ENCODE measurements around the gene TIMP2. TPM values are rescaled to one million over a fixed set of nuclear protein-coding genes. Genes with fewer than 3 reads are reported as not detected.

TIMP2 gene
- total and polyA plus RNA-seq, 2 of the 13 experiments (the other 11 are each of a cell fraction or from before 2014, with no cell fraction given), result 3.8 to 8.5 TPM

DNA sequence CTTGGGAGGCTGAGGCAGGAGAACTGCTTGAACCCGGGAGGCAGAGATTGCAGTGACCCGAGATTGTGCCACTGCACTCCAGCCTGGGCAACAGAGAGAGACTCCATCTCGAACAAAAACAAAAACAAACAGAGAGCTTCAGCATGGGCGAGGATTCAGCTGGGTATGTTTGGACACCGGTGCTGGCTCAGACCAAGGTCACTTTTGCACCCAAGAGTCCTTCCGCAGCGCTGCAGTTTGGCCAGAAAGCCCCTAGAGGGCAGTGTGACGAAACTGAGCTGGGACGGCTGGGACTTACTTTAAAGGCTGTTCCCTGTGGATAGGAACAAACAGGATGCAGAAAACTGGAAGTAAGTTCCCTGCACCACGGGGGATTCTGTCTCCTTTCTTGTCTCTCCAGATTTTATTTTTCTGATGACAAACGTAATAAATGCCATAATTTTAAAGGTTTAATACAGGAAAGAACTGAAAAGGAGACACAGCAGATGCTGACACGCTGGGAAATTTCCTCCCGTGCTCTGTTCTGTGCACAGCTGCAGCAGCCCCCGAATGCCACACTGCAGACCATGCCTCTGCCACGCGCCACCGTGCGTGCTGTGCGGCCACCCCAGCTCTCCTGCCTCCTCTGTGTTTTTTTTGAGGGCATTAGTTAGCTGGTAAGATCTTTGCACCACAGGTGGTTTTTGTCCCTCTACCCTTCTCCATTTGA is 59.4 kb downstream of the TIMP2 start (continued):
- TF ChIP-seq ZC3H13 (CRISPR knock-in tag; IDR thresholded peaks at IDR 0.05), result no peak
- TF ChIP-seq ZGPAT (CRISPR knock-in tag; IDR thresholded peaks at IDR 0.05), result peak; percentile 70; the same call in 1 of the 2 replicates
- TF ChIP-seq ATAD3A (CRISPR knock-in tag; IDR thresholded peaks at IDR 0.05), result no peak
- peak in 1 of 2 experiments; percentile 65; a peak in 1 of 4 replicates for TF ChIP-seq KLF16 (CRISPR knock-in tag; IDR thresholded peaks at IDR 0.05)
- TF ChIP-seq, protein P1, sequence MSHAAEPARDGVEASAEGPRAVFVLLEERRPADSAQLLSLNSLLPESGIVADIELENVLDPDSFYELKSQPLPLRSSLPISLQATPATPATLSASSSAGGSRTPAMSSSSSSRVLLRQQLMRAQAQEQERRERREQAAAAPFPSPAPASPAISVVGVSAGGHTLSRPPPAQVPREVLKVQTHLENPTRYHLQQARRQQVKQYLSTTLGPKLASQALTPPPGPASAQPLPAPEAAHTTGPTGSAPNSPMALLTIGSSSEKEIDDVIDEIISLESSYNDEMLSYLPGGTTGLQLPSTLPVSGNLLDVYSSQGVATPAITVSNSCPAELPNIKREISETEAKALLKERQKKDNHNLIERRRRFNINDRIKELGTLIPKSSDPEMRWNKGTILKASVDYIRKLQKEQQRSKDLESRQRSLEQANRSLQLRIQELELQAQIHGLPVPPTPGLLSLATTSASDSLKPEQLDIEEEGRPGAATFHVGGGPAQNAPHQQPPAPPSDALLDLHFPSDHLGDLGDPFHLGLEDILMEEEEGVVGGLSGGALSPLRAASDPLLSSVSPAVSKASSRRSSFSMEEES (CRISPR knock-in tag; IDR thresholded peaks at IDR 0.05), result peak; percentile 21; the same call in 1 of the 2 replicates
- TF ChIP-seq, protein P2, sequence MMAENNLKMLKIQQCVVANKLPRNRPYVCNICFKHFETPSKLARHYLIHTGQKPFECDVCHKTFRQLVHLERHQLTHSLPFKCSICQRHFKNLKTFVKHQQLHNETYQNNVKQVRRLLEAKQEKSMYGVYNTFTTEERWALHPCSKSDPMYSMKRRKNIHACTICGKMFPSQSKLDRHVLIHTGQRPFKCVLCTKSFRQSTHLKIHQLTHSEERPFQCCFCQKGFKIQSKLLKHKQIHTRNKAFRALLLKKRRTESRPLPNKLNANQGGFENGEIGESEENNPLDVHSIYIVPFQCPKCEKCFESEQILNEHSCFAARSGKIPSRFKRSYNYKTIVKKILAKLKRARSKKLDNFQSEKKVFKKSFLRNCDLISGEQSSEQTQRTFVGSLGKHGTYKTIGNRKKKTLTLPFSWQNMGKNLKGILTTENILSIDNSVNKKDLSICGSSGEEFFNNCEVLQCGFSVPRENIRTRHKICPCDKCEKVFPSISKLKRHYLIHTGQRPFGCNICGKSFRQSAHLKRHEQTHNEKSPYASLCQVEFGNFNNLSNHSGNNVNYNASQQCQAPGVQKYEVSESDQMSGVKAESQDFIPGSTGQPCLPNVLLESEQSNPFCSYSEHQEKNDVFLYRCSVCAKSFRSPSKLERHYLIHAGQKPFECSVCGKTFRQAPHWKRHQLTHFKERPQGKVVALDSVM (CRISPR knock-in tag; IDR thresholded peaks at IDR 0.05), result peak; percentile 78
- no peak for TF ChIP-seq GATA4 (IDR thresholded peaks at IDR 0.05; ENCODE audit: borderline replicate concordance, low read depth)
- no peak for TF ChIP-seq ZNF547 (CRISPR knock-in tag; IDR thresholded peaks at IDR 0.05)
- no peak for TF ChIP-seq SIN3B (IDR thresholded peaks at IDR 0.05; ENCODE audit: low read length)
- TF ChIP-seq ZNF549 (CRISPR knock-in tag; IDR thresholded peaks at IDR 0.05), result no peak
- 0 out of 2 replicates have a peak, but pooled peaks have one; percentile 53 for TF ChIP-seq BORCS8-MEF2B (CRISPR knock-in tag; IDR thresholded peaks at IDR 0.05)
- TF ChIP-seq ZNF460 (CRISPR knock-in tag; IDR thresholded peaks at IDR 0.05; ENCODE audit: borderline replicate concordance), result peak; percentile 46; the same call in 1 of the 2 replicates
- TF ChIP-seq, protein P3, sequence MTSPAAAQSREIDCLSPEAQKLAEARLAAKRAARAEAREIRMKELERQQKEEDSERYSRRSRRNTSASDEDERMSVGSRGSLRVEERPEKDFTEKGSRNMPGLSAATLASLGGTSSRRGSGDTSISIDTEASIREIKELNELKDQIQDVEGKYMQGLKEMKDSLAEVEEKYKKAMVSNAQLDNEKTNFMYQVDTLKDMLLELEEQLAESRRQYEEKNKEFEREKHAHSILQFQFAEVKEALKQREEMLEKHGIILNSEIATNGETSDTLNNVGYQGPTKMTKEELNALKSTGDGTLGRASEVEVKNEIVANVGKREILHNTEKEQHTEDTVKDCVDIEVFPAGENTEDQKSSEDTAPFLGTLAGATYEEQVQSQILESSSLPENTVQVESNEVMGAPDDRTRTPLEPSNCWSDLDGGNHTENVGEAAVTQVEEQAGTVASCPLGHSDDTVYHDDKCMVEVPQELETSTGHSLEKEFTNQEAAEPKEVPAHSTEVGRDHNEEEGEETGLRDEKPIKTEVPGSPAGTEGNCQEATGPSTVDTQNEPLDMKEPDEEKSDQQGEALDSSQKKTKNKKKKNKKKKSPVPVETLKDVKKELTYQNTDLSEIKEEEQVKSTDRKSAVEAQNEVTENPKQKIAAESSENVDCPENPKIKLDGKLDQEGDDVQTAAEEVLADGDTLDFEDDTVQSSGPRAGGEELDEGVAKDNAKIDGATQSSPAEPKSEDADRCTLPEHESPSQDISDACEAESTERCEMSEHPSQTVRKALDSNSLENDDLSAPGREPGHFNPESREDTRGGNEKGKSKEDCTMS (CRISPR knock-in tag; conservative IDR thresholded peaks at IDR 0.05), result no peak
- no peak for TF ChIP-seq PLRG1 (conservative IDR thresholded peaks at IDR 0.05)
- no peak for TF ChIP-seq THYN1 (CRISPR knock-in tag; IDR thresholded peaks at IDR 0.05; ENCODE audit: borderline replicate concordance, low read depth)
- TF ChIP-seq SMARCE1 (IDR thresholded peaks at IDR 0.05; ENCODE audit: borderline replicate concordance), result no peak
- no peak for TF ChIP-seq SNAPC2 (CRISPR knock-in tag; IDR thresholded peaks at IDR 0.05)
- TF ChIP-seq ZNF558 (CRISPR knock-in tag; IDR thresholded peaks at IDR 0.05; ENCODE audit: borderline replicate concordance), result no peak
- TF ChIP-seq ATF1 (CRISPR knock-in tag; IDR thresholded peaks at IDR 0.05), result no peak
